HG03064 (cell line): ENCODE measurements around the gene SMPD3.

Experiments used
- ATAC-seq: cut with Tn5 transposase; IDR thresholded peaks from one replicate; pipeline ENCODE4 v1.9.1; 2021; ENCODE audit warnings: low read depth; ENCODE audit not compliant: unreplicated experiment

SMPD3 gene

GRCh38 chr16:68444056-68444657, 4.2 kb downstream of the SMPD3 start:
- no peak for ATAC-seq

GRCh38 chr16:68436581-68436980, 11.7 kb downstream of the SMPD3 start:
- no peak for ATAC-seq

GRCh38 chr16:68434624-68435210, 13.6 kb downstream of the SMPD3 start:
- ATAC-seq: no peak

GRCh38 chr16:68433316-68433715, 15.0 kb downstream of the SMPD3 start:
- no peak for ATAC-seq

GRCh38 chr16:68432701-68433100, 15.6 kb downstream of the SMPD3 start:
- ATAC-seq: no peak

- no peak for ATAC-seq
These were observed 19.0 kb downstream of the SMPD3 start for GRCh38 chr16:68429076-68429854.

- no peak for ATAC-seq
These were observed 20.5 kb downstream of the SMPD3 start for GRCh38 chr16:68427649-68428303.

- no peak for ATAC-seq
These were observed 22.0 kb downstream of the SMPD3 start for GRCh38 chr16:68426347-68426652.

GRCh38 chr16:68425498-68426346, 22.6 kb downstream of the SMPD3 start:
- ATAC-seq: no peak

- ATAC-seq: no peak
These were observed 24.5 kb downstream of the SMPD3 start for GRCh38 chr16:68423771-68424170.

- no peak for ATAC-seq
These were observed 25.8 kb downstream of the SMPD3 start for GRCh38 chr16:68422396-68422960.

- no peak for ATAC-seq
These were observed 27.2 kb downstream of the SMPD3 start for GRCh38 chr16:68421076-68421475.

GRCh38 chr16:68420366-68420942, 27.9 kb downstream of the SMPD3 start:
- no peak for ATAC-seq

- no peak for ATAC-seq
These were observed 30.5 kb downstream of the SMPD3 start for GRCh38 chr16:68417711-68418301.

GRCh38 chr16:68416057-68417046, 32.0 kb downstream of the SMPD3 start:
- no peak for ATAC-seq

- ATAC-seq: no peak
These were observed 33.7 kb downstream of the SMPD3 start for GRCh38 chr16:68414581-68414980.

- no peak for ATAC-seq
These were observed 36.2 kb downstream of the SMPD3 start for GRCh38 chr16:68412061-68412460.

GRCh38 chr16:68411086-68411485, 37.2 kb downstream of the SMPD3 start:
- no peak for ATAC-seq
